NCI-H345 (cell line): ENCODE data around the gene SLC39A5.
A peak's percentile ranks its signal among the peaks of the same experiment; 100 is the strongest.
"Not testable (repeated sequence)": the region's sequence is repeated elsewhere in the genome, so short reads cannot be mapped to it uniquely, and the experiment has no call there.

Experiments used
- DNase-seq: peaks from one replicate; lab custom pipeline; 2025; lab: John Stamatoyannopoulos, UW

Gene SLC39A5

GRCh38 chr12:56229916-56230431, at the start of gene SLC39A5:
SLC39A5 (plus strand) TSS chr12:56230051; CDS start chr12:56231275, 1,224 bp downstream.
- DNase-seq: no peak

GRCh38 chr12:56186957-56187356, 42.9 kb upstream of the SLC39A5 start:
- no peak for DNase-seq

- no peak for DNase-seq
Observed at GRCh38 chr12:56188131-56188777, 41.6 kb upstream of the SLC39A5 start.

GRCh38 chr12:56188778-56189098, 41.1 kb upstream of the SLC39A5 start:
- DNase-seq: peak; percentile 37

- peak; percentile 88 for DNase-seq
Observed at GRCh38 chr12:56189099-56189917, 40.5 kb upstream of the SLC39A5 start, which contains the start of gene SMARCC2. SMARCC2 (minus strand) TSS chr12:56189483; CDS start chr12:56189461, 22 bp downstream.

GRCh38 chr12:56189918-56190694, 39.7 kb upstream of the SLC39A5 start:
- DNase-seq: peak; percentile 92

- DNase-seq: no peak
Observed at GRCh38 chr12:56190695-56191155, 39.1 kb upstream of the SLC39A5 start.

GRCh38 chr12:56192582-56192981, 37.3 kb upstream of the SLC39A5 start:
- no peak for DNase-seq

GRCh38 chr12:56193025-56193578, 36.7 kb upstream of the SLC39A5 start:
- DNase-seq: peak; percentile 89

GRCh38 chr12:56196818-56197550, 32.9 kb upstream of the SLC39A5 start:
- not testable (repeated sequence) for DNase-seq

GRCh38 chr12:56197921-56198635, 31.8 kb upstream of the SLC39A5 start:
- DNase-seq: no peak

GRCh38 chr12:56198836-56199235, 31.0 kb upstream of the SLC39A5 start:
- DNase-seq: no peak

- no peak for DNase-seq
Observed at GRCh38 chr12:56202366-56202765, 27.5 kb upstream of the SLC39A5 start.

- no peak for DNase-seq
Observed at GRCh38 chr12:56202838-56203237, 27.0 kb upstream of the SLC39A5 start.

GRCh38 chr12:56204275-56204674, 25.6 kb upstream of the SLC39A5 start:
- no peak for DNase-seq

GRCh38 chr12:56205445-56205844, 24.4 kb upstream of the SLC39A5 start:
- DNase-seq: no peak

- peak; percentile 30 for DNase-seq
Observed at GRCh38 chr12:56206452-56207166, 23.2 kb upstream of the SLC39A5 start.

GRCh38 chr12:56208006-56208405, 21.8 kb upstream of the SLC39A5 start:
- no peak for DNase-seq

- DNase-seq: no peak
Observed at GRCh38 chr12:56212361-56212760, 17.5 kb upstream of the SLC39A5 start.

GRCh38 chr12:56213878-56214277, 16.0 kb upstream of the SLC39A5 start:
- no peak for DNase-seq
